ENCODE data around the gene KAZN.
A peak's percentile ranks its signal among the peaks of the same experiment; 100 is the strongest.
"Not testable (repeated sequence)": the region's sequence is repeated elsewhere in the genome, so short reads cannot be mapped to it uniquely, and the experiment has no call there.

Gene KAZN

GRCh38 chr1:14598498-14599182 lies at the start of gene KAZN:
Gene KAZN (plus strand): TSS chr1:14598685.
- DNase-seq = peak; percentile 58

GRCh38 chr1:14549897-14550620 lies 48.4 kb upstream of the KAZN start:
- peak; percentile 45 for DNase-seq

- DNase-seq = no peak
Measured at GRCh38 chr1:14551386-14551785, 47.1 kb upstream of the KAZN start.

- DNase-seq = no peak
Measured at GRCh38 chr1:14552246-14552965, 46.1 kb upstream of the KAZN start.

- no peak for DNase-seq
Measured at GRCh38 chr1:14553711-14554110, 44.8 kb upstream of the KAZN start.

GRCh38 chr1:14555091-14555490 lies 43.4 kb upstream of the KAZN start:
- no peak for DNase-seq

- no peak for DNase-seq
Measured at GRCh38 chr1:14561014-14561693, 37.3 kb upstream of the KAZN start.

- DNase-seq = no peak
Measured at GRCh38 chr1:14565090-14565489, 33.4 kb upstream of the KAZN start.

GRCh38 chr1:14567056-14567455 lies 31.4 kb upstream of the KAZN start:
- DNase-seq = no peak

- no peak for DNase-seq
Measured at GRCh38 chr1:14567903-14568302, 30.6 kb upstream of the KAZN start.

- DNase-seq = no peak
Measured at GRCh38 chr1:14568716-14569355, 29.6 kb upstream of the KAZN start.

- no peak for DNase-seq
Measured at GRCh38 chr1:14570514-14570913, 28.0 kb upstream of the KAZN start.

- DNase-seq = no peak
Measured at GRCh38 chr1:14571810-14572767, 26.4 kb upstream of the KAZN start.

GRCh38 chr1:14572861-14573260 lies 25.6 kb upstream of the KAZN start:
- DNase-seq = no peak

GRCh38 chr1:14576155-14576554 lies 22.3 kb upstream of the KAZN start:
- no peak for DNase-seq

GRCh38 chr1:14577261-14577660 lies 21.2 kb upstream of the KAZN start:
- DNase-seq = no peak

- DNase-seq = no peak
Measured at GRCh38 chr1:14578156-14578555, 20.3 kb upstream of the KAZN start.

- DNase-seq = not testable (repeated sequence)
Measured at GRCh38 chr1:14580295-14580694, 18.2 kb upstream of the KAZN start.

- DNase-seq = no peak
Measured at GRCh38 chr1:14580986-14581385, 17.5 kb upstream of the KAZN start.

GRCh38 chr1:14583788-14584187 lies 14.7 kb upstream of the KAZN start:
- DNase-seq = no peak

GRCh38 chr1:14585728-14586127 lies 12.8 kb upstream of the KAZN start:
- no peak for DNase-seq

All from NCI-H1092 (cell line).